H1 (cell line): ENCODE data around the gene SAFB. TPM values are rescaled to one million over a fixed set of nuclear protein-coding genes. Genes with fewer than 3 reads are reported as not detected.

ENCODE experiments used
- BRCA1 ChIP-seq: IDR thresholded peaks from 2 replicates; pipeline ENCODE4 v1.6.1; 2012; ENCODE audit warnings: low read depth, low read length, improper control_type of control experiment
- CHD7 ChIP-seq: fragments of 300-600 bp; sonication (generic); IDR thresholded peaks from 2 replicates; pipeline ENCODE4 v1.7.1; 2012; ENCODE audit warnings: low read length, moderate library complexity, mild to moderate bottlenecking, inconsistent platforms; ENCODE audit not compliant: insufficient replicate concordance
- POLR2A ChIP-seq, 2 experiments: IDR thresholded peaks; 1 replicate in 1 of 2; 2 replicates in 1 of 2; pipeline ENCODE4 v1.6.1; 2011; ENCODE audit warnings: low read depth in 2 of 2, low read length in 2 of 2, mild to moderate bottlenecking in 2 of 2; ENCODE audit errors: control extremely low read depth in 1 of 2
- SAP30 ChIP-seq: fragments of 300-600 bp; sonication (generic); IDR thresholded peaks from 2 replicates; pipeline ENCODE4 v1.7.1; 2012; ENCODE audit warnings: low read length, moderate library complexity, mild to moderate bottlenecking, inconsistent platforms; ENCODE audit not compliant: insufficient read depth, insufficient replicate concordance
- SRF ChIP-seq: IDR thresholded peaks from 2 replicates; pipeline ENCODE4 v1.6.1; 2011; ENCODE audit warnings: mild to moderate bottlenecking, low read depth, low read length, moderate library complexity
- polyA plus RNA-seq, 7 experiments: library from polyadenylated mRNA; depleted of rRNA in 3 of 7; stranded (reverse) in 5 of 7; unstranded in 2 of 7; fragments of >200 nt in 5 of 7; fragments of 200-250 nt in 2 of 7; gene quantifications; 1 replicate in 5 of 7; 2 replicates in 1 of 7; 4 replicates in 1 of 7; pipeline versions ENCODE4 v1.2.1 to v1.2.3, GENCODE V29; 2011 to 2013; ENCODE audit warnings: missing spikeins in 2 of 7, mixed read lengths in 2 of 7
- total RNA-seq: library from RNA; stranded (reverse); fragmentation: NEBNext Ultra II Directional; extraction: Animal tissue kit (Norgen Biotek cat#: 25700); gene quantifications from 2 replicates; pipeline ENCODE4 v1.2.1, GENCODE V29; 2021
- TF ChIP-seq, protein P1 (sequence below): IDR thresholded peaks from 2 replicates; pipeline ENCODE4 v1.6.1; 2012; ENCODE audit warnings: inconsistent platforms

SAFB gene
- total and polyA plus RNA-seq, 2 of the 8 experiments (the other 6 are each of a cell fraction or from before 2014, with no cell fraction given) = 27.0 to 110 TPM

GRCh38 chr19:5643060-5643459 is 20.2 kb downstream of the SAFB start (continued):
- TF ChIP-seq BRCA1 = no peak
- TF ChIP-seq, protein P1, sequence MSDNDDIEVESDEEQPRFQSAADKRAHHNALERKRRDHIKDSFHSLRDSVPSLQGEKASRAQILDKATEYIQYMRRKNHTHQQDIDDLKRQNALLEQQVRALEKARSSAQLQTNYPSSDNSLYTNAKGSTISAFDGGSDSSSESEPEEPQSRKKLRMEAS = no peak
- no peak for TF ChIP-seq SRF
- TF ChIP-seq SAP30 = no peak
- TF ChIP-seq CHD7 = no peak
- no peak for TF ChIP-seq POLR2A (IDR thresholded peaks at IDR 0.05; ENCODE audit: control extremely low read depth in 1 of 2, low read depth in 2 of 2, low read length in 2 of 2)
